Measurements from ENCODE around the gene GPD1.

DNA sequence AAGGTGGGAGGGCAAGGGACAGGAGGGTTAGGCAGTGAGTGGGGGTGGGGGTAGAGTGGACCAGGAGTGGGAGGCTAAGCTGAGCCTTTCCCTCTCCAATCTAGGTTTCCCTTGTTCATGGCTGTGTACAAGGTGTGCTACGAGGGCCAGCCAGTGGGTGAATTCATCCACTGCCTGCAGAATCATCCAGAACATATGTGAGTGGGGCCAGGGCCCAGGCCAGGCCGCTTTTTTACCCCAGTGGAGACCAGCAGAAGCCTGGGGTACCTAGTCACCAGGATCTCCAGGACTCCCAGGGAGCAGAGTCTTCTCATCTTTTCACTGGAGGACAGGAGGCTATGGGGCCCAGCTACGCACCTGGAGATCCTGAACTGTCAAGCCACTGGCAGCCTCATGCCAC lies 5.5 kb downstream of the GPD1 start:
- TF ChIP-seq GATA2 (IDR thresholded peaks at IDR 0.05; ENCODE audit: low read depth, low read length) (no peak), GATA3 (IDR thresholded peaks at IDR 0.05; ENCODE audit: low read depth, low read length) (no peak)
